ENCODE data around the gene GPATCH1. TPM values are rescaled to one million over a fixed set of nuclear protein-coding genes. Genes with fewer than 3 reads are reported as not detected.

The GPATCH1 gene
- total and polyA plus RNA-seq, 10 of the 15 experiments (the other 5 are each of a cell fraction or from before 2014, with no cell fraction given): 4.5 to 9.6 (median 7.2) TPM

DNA sequence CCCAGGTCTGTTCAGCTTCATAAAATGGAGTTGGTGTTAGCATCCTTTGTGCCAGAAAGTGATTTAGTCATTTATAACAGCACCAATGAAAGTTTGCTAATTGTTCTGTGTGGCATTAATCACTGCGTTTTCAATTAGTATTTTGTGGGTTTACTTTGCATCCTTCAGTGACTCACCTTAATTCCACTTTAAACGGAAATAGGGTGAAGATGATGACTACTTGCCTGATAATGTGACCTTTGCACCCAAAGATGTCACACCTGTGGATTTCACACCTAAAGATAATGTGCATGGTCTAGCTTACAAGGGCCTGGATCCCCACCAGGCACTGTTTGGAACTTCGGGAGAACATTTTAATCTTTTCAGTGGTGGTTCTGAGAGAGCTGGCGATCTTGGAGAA lies 15.0 kb downstream of the GPATCH1 start:
- no peak overlapping the region for H2AFZ ChIP-seq (ENCODE audit: control insufficient read depth, low read depth, low read length)
- no peaks in the 10 kb centered on the region for H3K9me3 ChIP-seq (replicated peaks; ENCODE audit: control insufficient read depth, insufficient read depth, low read length)
- H3K79me2 ChIP-seq (ENCODE audit: control insufficient read depth, insufficient read depth, low read length): no peaks in the 10 kb centered on the region
- no peak overlapping the region for H3K9ac ChIP-seq (ENCODE audit: control insufficient read depth, insufficient read depth, low read length)
- no peak for ATAC-seq
- ChIA-PET SMC1A (ENCODE audit: uncharacterized antibody, unreplicated experiment) (no interaction called here), CTCF (no interaction called here), RAD21 (ENCODE audit: unreplicated experiment) (no interaction called here), POLR2A (no interaction called here)
- TF ChIP-seq RBBP5 (conservative IDR thresholded peaks at IDR 0.05) (no peak), STAT1 (conservative IDR thresholded peaks at IDR 0.05) (no peak), BMI1 (IDR thresholded peaks at IDR 0.05; ENCODE audit: borderline replicate concordance) (no peak), ZSCAN29 (IDR thresholded peaks at IDR 0.05) (no peak), BACH1 (IDR thresholded peaks at IDR 0.05; ENCODE audit: borderline replicate concordance) (no peak), PAX5 (IDR thresholded peaks at IDR 0.05; ENCODE audit: borderline replicate concordance, low read depth, low read length) (no peak), ETV6 (conservative IDR thresholded peaks at IDR 0.05 in 1 of 2, IDR thresholded peaks at IDR 0.05 in 1 of 2; ENCODE audit: borderline replicate concordance in 1 of 2, low read depth in 1 of 2) (no peak), IRF4 (IDR thresholded peaks at IDR 0.05; ENCODE audit: low read depth, low read length) (no peak), SIN3A (IDR thresholded peaks at IDR 0.05; ENCODE audit: low read depth, low read length) (no peak)
- TF ChIP-seq, protein P1, sequence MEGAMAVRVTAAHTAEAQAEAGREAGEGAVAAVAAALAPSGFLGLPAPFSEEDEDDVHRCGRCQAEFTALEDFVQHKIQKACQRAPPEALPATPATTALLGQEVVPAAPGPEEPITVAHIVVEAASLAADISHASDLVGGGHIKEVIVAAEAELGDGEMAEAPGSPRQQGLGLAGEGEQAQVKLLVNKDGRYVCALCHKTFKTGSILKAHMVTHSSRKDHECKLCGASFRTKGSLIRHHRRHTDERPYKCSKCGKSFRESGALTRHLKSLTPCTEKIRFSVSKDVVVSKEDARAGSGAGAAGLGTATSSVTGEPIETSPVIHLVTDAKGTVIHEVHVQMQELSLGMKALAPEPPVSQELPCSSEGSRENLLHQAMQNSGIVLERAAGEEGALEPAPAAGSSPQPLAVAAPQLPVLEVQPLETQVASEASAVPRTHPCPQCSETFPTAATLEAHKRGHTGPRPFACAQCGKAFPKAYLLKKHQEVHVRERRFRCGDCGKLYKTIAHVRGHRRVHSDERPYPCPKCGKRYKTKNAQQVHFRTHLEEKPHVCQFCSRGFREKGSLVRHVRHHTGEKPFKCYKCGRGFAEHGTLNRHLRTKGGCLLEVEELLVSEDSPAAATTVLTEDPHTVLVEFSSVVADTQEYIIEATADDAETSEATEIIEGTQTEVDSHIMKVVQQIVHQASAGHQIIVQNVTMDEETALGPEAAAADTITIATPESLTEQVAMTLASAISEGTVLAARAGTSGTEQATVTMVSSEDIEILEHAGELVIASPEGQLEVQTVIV (IDR thresholded peaks at IDR 0.05; ENCODE audit: borderline replicate concordance, partially characterized antibody): no peak
- TF ChIP-seq, protein P2, sequence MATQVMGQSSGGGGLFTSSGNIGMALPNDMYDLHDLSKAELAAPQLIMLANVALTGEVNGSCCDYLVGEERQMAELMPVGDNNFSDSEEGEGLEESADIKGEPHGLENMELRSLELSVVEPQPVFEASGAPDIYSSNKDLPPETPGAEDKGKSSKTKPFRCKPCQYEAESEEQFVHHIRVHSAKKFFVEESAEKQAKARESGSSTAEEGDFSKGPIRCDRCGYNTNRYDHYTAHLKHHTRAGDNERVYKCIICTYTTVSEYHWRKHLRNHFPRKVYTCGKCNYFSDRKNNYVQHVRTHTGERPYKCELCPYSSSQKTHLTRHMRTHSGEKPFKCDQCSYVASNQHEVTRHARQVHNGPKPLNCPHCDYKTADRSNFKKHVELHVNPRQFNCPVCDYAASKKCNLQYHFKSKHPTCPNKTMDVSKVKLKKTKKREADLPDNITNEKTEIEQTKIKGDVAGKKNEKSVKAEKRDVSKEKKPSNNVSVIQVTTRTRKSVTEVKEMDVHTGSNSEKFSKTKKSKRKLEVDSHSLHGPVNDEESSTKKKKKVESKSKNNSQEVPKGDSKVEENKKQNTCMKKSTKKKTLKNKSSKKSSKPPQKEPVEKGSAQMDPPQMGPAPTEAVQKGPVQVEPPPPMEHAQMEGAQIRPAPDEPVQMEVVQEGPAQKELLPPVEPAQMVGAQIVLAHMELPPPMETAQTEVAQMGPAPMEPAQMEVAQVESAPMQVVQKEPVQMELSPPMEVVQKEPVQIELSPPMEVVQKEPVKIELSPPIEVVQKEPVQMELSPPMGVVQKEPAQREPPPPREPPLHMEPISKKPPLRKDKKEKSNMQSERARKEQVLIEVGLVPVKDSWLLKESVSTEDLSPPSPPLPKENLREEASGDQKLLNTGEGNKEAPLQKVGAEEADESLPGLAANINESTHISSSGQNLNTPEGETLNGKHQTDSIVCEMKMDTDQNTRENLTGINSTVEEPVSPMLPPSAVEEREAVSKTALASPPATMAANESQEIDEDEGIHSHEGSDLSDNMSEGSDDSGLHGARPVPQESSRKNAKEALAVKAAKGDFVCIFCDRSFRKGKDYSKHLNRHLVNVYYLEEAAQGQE (IDR thresholded peaks at IDR 0.05; ENCODE audit: low read depth, low read length): no peak
- intact Hi-C loops (cut with micrococcal nuclease; ENCODE audit: unreplicated experiment): no loop called here
- no peak overlapping the region for H3K27ac ChIP-seq (ENCODE audit: control insufficient read depth, insufficient read depth)
- H3K27me3 ChIP-seq (replicated peaks in 1 of 2; ENCODE audit: control insufficient read depth in 2 of 2, insufficient read depth in 2 of 2, low read length in 1 of 2): no peaks in the 10 kb centered on the region
- FAIRE-seq: no peak
- H4K20me1 ChIP-seq (ENCODE audit: control insufficient read depth, insufficient read depth): no peaks in the 10 kb centered on the region
- no peak overlapping the region for H3K4me2 ChIP-seq (ENCODE audit: control insufficient read depth, insufficient read depth)
- no TSS peak for BruUV-seq (replicated peaks)
- H3K4me3 ChIP-seq: no peak overlapping the region
- WGBS (ENCODE audit: insufficient coverage, insufficient replicate concordance, low lambda C conversion rate, missing lambda C conversion rate): 58% methylated on average over 4 of the region's 4 CpGs
- in situ Hi-C loops (cut with MboI): no loop called here
- no peaks in the 10 kb centered on the region for H3K4me1 ChIP-seq (ENCODE audit: control insufficient read depth, insufficient read depth, low read length)
- no peak for DNase-seq (ENCODE audit: low read depth, low spot score)
- H3K36me3 ChIP-seq (ENCODE audit: control insufficient read depth in 2 of 2, insufficient read depth in 2 of 2, low read length in 1 of 2): peaks cover 6 to 25% of the 10 kb centered on the region in 2 experiments; a peak in 3 of 4 replicates
